ENCODE data around the gene PPP1R36. TPM values are rescaled to one million over a fixed set of nuclear protein-coding genes. Genes with fewer than 3 reads are reported as not detected.

The PPP1R36 gene
- total and polyA plus RNA-seq, 2 of the 13 experiments (the other 11 are each of a cell fraction or from before 2014, with no cell fraction given) = 0.11 to 0.17 TPM

- intact Hi-C loops (cut with micrococcal nuclease; ENCODE audit: unreplicated experiment) = no loop called here
These were observed 41.5 kb upstream of the PPP1R36 start for GRCh38 chr14:64508215-64508776.

GRCh38 chr14:64509036-64509435, 40.7 kb upstream of the PPP1R36 start:
- ChIA-PET CTCF (ENCODE audit: low intra/inter-chr PET ratio, low total read pairs) (no interaction called here), POLR2A (interaction anchor here (1.7 kb wide), 1 partner anchor 121 kb away, joined by 4 read pairs; no protein-coding TSS in a partner anchor)
- H3K36me3 ChIP-seq (replicated peaks in 1 of 2; ENCODE audit: control insufficient read depth in 1 of 2, insufficient read depth in 2 of 2, low read length in 2 of 2) = no peaks in the 10 kb centered on the region; a peak in 1 of 5 replicates
- intact Hi-C loops (cut with micrococcal nuclease; ENCODE audit: unreplicated experiment) (no loop called here), in situ Hi-C loops (cut with HindIII; ENCODE audit: extremely low pct_ligation_motif_present, low pct_unique_long_range_greater_than_20kb) (no loop called here)
- BruUV-seq (replicated peaks) = no TSS peak
- FAIRE-seq = peak; percentile 77
- peaks cover 39% of the 10 kb centered on the region for H4K20me1 ChIP-seq (ENCODE audit: insufficient read depth, low read length)
- no peak overlapping the region for H2AFZ ChIP-seq (ENCODE audit: low read length)
- DNase-seq (ENCODE audit: low spot score) = peak; percentile 59
- H3K27ac ChIP-seq (ENCODE audit: extremely low read length, insufficient read depth, low read length) = no peak overlapping the region
- 32% methylated on average over 8 of the region's 8 CpGs for WGBS (ENCODE audit: low lambda C conversion rate)
- no peaks in the 10 kb centered on the region; a peak in 1 of 5 replicates for H3K27me3 ChIP-seq (ENCODE audit: control insufficient read depth in 1 of 2, insufficient read depth in 2 of 2, low read length in 2 of 2)
- no peaks in the 10 kb centered on the region for H3K9me3 ChIP-seq (ENCODE audit: low read length)
- H3K4me1 ChIP-seq (ENCODE audit: insufficient read depth, low read length) = peaks cover 60% of the 10 kb centered on the region
- H3K79me2 ChIP-seq (ENCODE audit: insufficient read depth, low read length) = peaks cover 85% of the 10 kb centered on the region
- H3K4me3 ChIP-seq (replicated peaks in 1 of 3; ENCODE audit: insufficient read depth in 1 of 3, low read depth in 2 of 3, low read length in 3 of 3) = no peak overlapping the region
- ATAC-seq = no peak
- H3K9ac ChIP-seq (ENCODE audit: insufficient read depth, low read depth, low read length) = no peak overlapping the region
- peak overlapping the region; percentile 56 for H3K4me2 ChIP-seq (ENCODE audit: low read depth, low read length)
- TF ChIP-seq NCOA1 (CRISPR knock-in tag; IDR thresholded peaks at IDR 0.05) (no peak), ZNF296 (CRISPR knock-in tag; conservative IDR thresholded peaks at IDR 0.05) (no peak), ZNF574 (CRISPR knock-in tag; IDR thresholded peaks at IDR 0.05) (no peak), FOXP1 (IDR thresholded peaks at IDR 0.05) (no peak), FOXP1 (CRISPR knock-in tag; IDR thresholded peaks at IDR 0.05) (no peak), ZNF143 (CRISPR knock-in tag; IDR thresholded peaks at IDR 0.05) (no peak), TEAD3 (CRISPR knock-in tag; optimal IDR thresholded peaks at IDR 0.05; ENCODE audit: borderline replicate concordance) (peak; percentile 6), SALL1 (CRISPR knock-in tag; IDR thresholded peaks at IDR 0.05) (peak; percentile 32; the same call in 1 of the 2 replicates), ZNF18 (CRISPR knock-in tag; IDR thresholded peaks at IDR 0.05; ENCODE audit: insufficient replicate concordance) (no peak), ZBTB26 (CRISPR knock-in tag; IDR thresholded peaks at IDR 0.05; ENCODE audit: borderline replicate concordance) (no peak)

More at GRCh38 chr14:64508215-64508776, 41.5 kb upstream of the PPP1R36 start:
- no peaks in the 10 kb centered on the region; a peak in 1 of 5 replicates for H3K27me3 ChIP-seq (ENCODE audit: control insufficient read depth in 1 of 2, insufficient read depth in 2 of 2, low read length in 2 of 2)
- no peak overlapping the region for H2AFZ ChIP-seq (ENCODE audit: low read length)
- H4K20me1 ChIP-seq (ENCODE audit: insufficient read depth, low read length) = peaks cover 39% of the 10 kb centered on the region
- no peaks in the 10 kb centered on the region for H3K9me3 ChIP-seq (ENCODE audit: low read length)
- ChIA-PET CTCF (ENCODE audit: low intra/inter-chr PET ratio, low total read pairs) (no interaction called here), POLR2A (interaction anchor here (1.7 kb wide), 1 partner anchor 120 kb away, joined by 4 read pairs; no protein-coding TSS in a partner anchor)
- ATAC-seq (no peak), FAIRE-seq (no peak), DNase-seq (ENCODE audit: low spot score) (no peak)
- 71% methylated on average over 1 of the region's 1 CpG for WGBS (ENCODE audit: low lambda C conversion rate)
- in situ Hi-C loops (cut with HindIII; ENCODE audit: extremely low pct_ligation_motif_present, low pct_unique_long_range_greater_than_20kb) = no loop called here
- H3K79me2 ChIP-seq (ENCODE audit: insufficient read depth, low read length) = peaks cover 81% of the 10 kb centered on the region
- no TSS peak for BruUV-seq (replicated peaks)
- peak overlapping the region; percentile 56; the same call in 1 of the 2 replicates for H3K4me2 ChIP-seq (ENCODE audit: low read depth, low read length)
- H3K27ac ChIP-seq (ENCODE audit: extremely low read length, insufficient read depth, low read length) = no peak overlapping the region
- no peaks in the 10 kb centered on the region; a peak in 1 of 5 replicates for H3K36me3 ChIP-seq (replicated peaks in 1 of 2; ENCODE audit: control insufficient read depth in 1 of 2, insufficient read depth in 2 of 2, low read length in 2 of 2)
- TF ChIP-seq THAP8 (CRISPR knock-in tag; IDR thresholded peaks at IDR 0.05; ENCODE audit: borderline replicate concordance) = no peak
- H3K9ac ChIP-seq (ENCODE audit: insufficient read depth, low read depth, low read length) = no peak overlapping the region
- H3K4me1 ChIP-seq (ENCODE audit: insufficient read depth, low read length) = peaks cover 60% of the 10 kb centered on the region
- no peak overlapping the region for H3K4me3 ChIP-seq (replicated peaks in 1 of 3; ENCODE audit: insufficient read depth in 1 of 3, low read depth in 2 of 3, low read length in 3 of 3)

Data from HepG2 (cell line).